H7 (cell line): ENCODE data around the gene BAG5. TPM values are rescaled to one million over a fixed set of nuclear protein-coding genes. Genes with fewer than 3 reads are reported as not detected.
A peak's percentile ranks its signal among the peaks of the same experiment; 100 is the strongest.

Source experiments
- DNase-seq: peaks from one replicate; pipeline ENCODE4 v3.0.0; 2012
- H3K27me3 ChIP-seq: 2 replicates; pipeline ENCODE4 v1.6.0; 2011; ENCODE audit warnings: mild to moderate bottlenecking, low read length; ENCODE audit not compliant: control insufficient read depth, insufficient read depth
- H3K36me3 ChIP-seq: replicated peaks from 2 replicates; pipeline ENCODE4 v1.5.1; 2011; ENCODE audit warnings: low read length; ENCODE audit not compliant: control insufficient read depth, insufficient read depth
- H3K4me3 ChIP-seq: 2 replicates; pipeline ENCODE4 v1.5.1; 2011; ENCODE audit warnings: low read depth, mild to moderate bottlenecking, control low read depth, low read length, moderate library complexity; ENCODE audit not compliant: insufficient read depth
- total RNA-seq: library from RNA; depleted of rRNA; stranded (reverse); fragments of >200 nt; shearing (Covaris generic); gene quantifications from 2 replicates; pipeline ENCODE4 v1.2.3, GENCODE V29; 2014

The BAG5 gene
- total RNA-seq, 1 experiment from 2014 or later = 17.7 TPM

GRCh38 chr14:103536693-103537092 is 25.8 kb downstream of the BAG5 start:
- H3K36me3 ChIP-seq = no peaks in the 10 kb centered on the region; the same call in 1 of the 2 replicates
- H3K27me3 ChIP-seq = no peaks in the 10 kb centered on the region; the same call in 1 of the 2 replicates
- no peak for DNase-seq
- no peak overlapping the region for H3K4me3 ChIP-seq

- H3K27me3 ChIP-seq = no peaks in the 10 kb centered on the region; the same call in 1 of the 2 replicates
- H3K36me3 ChIP-seq = no peaks in the 10 kb centered on the region; the same call in 1 of the 2 replicates
- DNase-seq = no peak
- no peak overlapping the region for H3K4me3 ChIP-seq
Measured at GRCh38 chr14:103535891-103536565, 26.4 kb downstream of the BAG5 start.

- Histone ChIP-seq H3K27me3 (no peaks in the 10 kb centered on the region; the same call in 1 of the 2 replicates), H3K36me3 (no peaks in the 10 kb centered on the region; the same call in 1 of the 2 replicates), H3K4me3 (no peak overlapping the region)
- no peak for DNase-seq
Measured at GRCh38 chr14:103535081-103535890, 27.2 kb downstream of the BAG5 start.

GRCh38 chr14:103534576-103535061 is 27.8 kb downstream of the BAG5 start:
- H3K36me3 ChIP-seq = no peaks in the 10 kb centered on the region; the same call in 1 of the 2 replicates
- no peaks in the 10 kb centered on the region; the same call in 1 of the 2 replicates for H3K27me3 ChIP-seq
- H3K4me3 ChIP-seq = no peak overlapping the region
- DNase-seq = no peak

- Histone ChIP-seq H3K4me3 (no peak overlapping the region), H3K36me3 (no peaks in the 10 kb centered on the region; the same call in 1 of the 2 replicates), H3K27me3 (no peaks in the 10 kb centered on the region; the same call in 1 of the 2 replicates)
- no peak for DNase-seq
Measured at GRCh38 chr14:103533999-103534575, 28.4 kb downstream of the BAG5 start.

- DNase-seq = no peak
- H3K36me3 ChIP-seq = no peaks in the 10 kb centered on the region; the same call in 1 of the 2 replicates
- H3K4me3 ChIP-seq = no peak overlapping the region
- H3K27me3 ChIP-seq = no peaks in the 10 kb centered on the region; the same call in 1 of the 2 replicates
Measured at GRCh38 chr14:103533137-103533998, 29.1 kb downstream of the BAG5 start.

- H3K27me3 ChIP-seq = no peaks in the 10 kb centered on the region
- DNase-seq = no peak
- no peaks in the 10 kb centered on the region; the same call in 1 of the 2 replicates for H3K36me3 ChIP-seq
- no peak overlapping the region for H3K4me3 ChIP-seq
Measured at GRCh38 chr14:103532216-103533136, 30.0 kb downstream of the BAG5 start.

- no peak overlapping the region for H3K4me3 ChIP-seq
- DNase-seq = no peak
Measured at GRCh38 chr14:103531421-103532215, 30.8 kb downstream of the BAG5 start.

GRCh38 chr14:103530831-103531230 is 31.6 kb downstream of the BAG5 start:
- no peaks in the 10 kb centered on the region; the same call in 1 of the 2 replicates for H3K36me3 ChIP-seq
- no peaks in the 10 kb centered on the region for H3K27me3 ChIP-seq
- DNase-seq = no peak
- H3K4me3 ChIP-seq = no peak overlapping the region

More at GRCh38 chr14:103531421-103532215, 30.8 kb downstream of the BAG5 start:
- Histone ChIP-seq H3K27me3 (no peaks in the 10 kb centered on the region), H3K36me3 (no peaks in the 10 kb centered on the region; the same call in 1 of the 2 replicates)

GRCh38 chr14:103530390-103530789 is 32.1 kb downstream of the BAG5 start:
- H3K27me3 ChIP-seq = no peaks in the 10 kb centered on the region
- no peaks in the 10 kb centered on the region; the same call in 1 of the 2 replicates for H3K36me3 ChIP-seq
- H3K4me3 ChIP-seq = no peak overlapping the region
- peak; percentile 93 for DNase-seq

GRCh38 chr14:103529383-103530365 is 32.8 kb downstream of the BAG5 start:
- Histone ChIP-seq H3K4me3 (peak overlapping the region; percentile 90), H3K27me3 (peaks cover 1% of the 10 kb centered on the region; the same call in 1 of the 2 replicates), H3K36me3 (no peaks in the 10 kb centered on the region; the same call in 1 of the 2 replicates)
- no peak for DNase-seq
